Nephron (organoid): ENCODE measurements around the gene MUC6.

Experiments
- H3K27ac Mint-ChIP-seq, 3 experiments: 2 replicates each; pipeline ENCODE4 v1.8.0; 2020; ENCODE audit warnings: mixed read lengths in 3 of 3, mild to moderate bottlenecking in 2 of 3, moderate library complexity in 1 of 3
- H3K27me3 Mint-ChIP-seq: 2 replicates; pipeline ENCODE4 v1.8.0; 2021; ENCODE audit warnings: low read depth, mild to moderate bottlenecking, moderate library complexity, mixed read lengths
- H3K36me3 Mint-ChIP-seq: 2 replicates; pipeline ENCODE4 v1.8.0; 2020; ENCODE audit warnings: low read depth, mixed read lengths
- H3K4me1 Mint-ChIP-seq: 2 replicates; pipeline ENCODE4 v1.8.0; 2020; ENCODE audit warnings: mixed read lengths
- H3K4me3 Mint-ChIP-seq, 3 experiments: 2 replicates each; pipeline ENCODE4 v1.8.0; 2020; ENCODE audit warnings: mild to moderate bottlenecking in 3 of 3, mixed read lengths in 3 of 3, moderate library complexity in 2 of 3
- H3K9me3 Mint-ChIP-seq: 2 replicates; pipeline ENCODE4 v1.8.0; 2020; ENCODE audit warnings: mixed read lengths
- TF ChIP-seq, protein P1 (sequence below), 3 experiments: fragments of 200-600 bp; sonication (generic); IDR thresholded peaks; one replicate each; pipeline ENCODE4 v1.5.0; 2021; ENCODE audit warnings: antibody characterized with exemption in 3 of 3; ENCODE audit not compliant: unreplicated experiment in 3 of 3

Gene MUC6

DNA sequence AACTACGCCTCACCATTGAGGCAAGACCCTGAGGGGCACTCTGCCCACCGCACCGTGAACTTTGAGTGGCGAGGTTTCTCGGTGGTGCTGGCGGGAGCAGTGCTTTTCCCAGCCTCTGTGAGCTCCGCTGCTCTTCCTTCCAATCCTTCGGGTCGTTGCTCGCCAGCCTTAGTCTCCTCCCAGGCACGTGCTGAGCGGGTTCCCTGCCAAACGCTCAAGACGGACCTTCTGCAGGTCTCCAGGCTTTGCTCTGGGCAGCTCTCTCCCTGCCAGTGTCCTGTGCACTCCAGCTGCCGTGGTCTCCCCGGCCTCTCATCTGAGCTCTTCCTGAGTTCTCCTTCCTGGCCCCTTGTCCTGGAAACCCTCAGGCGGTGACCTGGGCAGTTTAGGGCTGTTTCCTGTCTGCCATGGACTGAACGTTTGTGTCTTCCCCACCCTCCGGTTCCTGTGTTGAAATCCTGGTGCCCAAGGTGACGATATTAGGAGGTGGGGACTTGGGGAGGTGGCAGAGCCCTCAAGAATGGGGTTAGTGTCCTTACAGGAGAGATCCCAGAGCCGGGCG, 11.2 kb upstream of the MUC6 start:
- no peaks in the 10 kb centered on the region for H3K9me3 Mint-ChIP-seq
- no peaks in the 10 kb centered on the region for H3K36me3 Mint-ChIP-seq
- H3K27me3 Mint-ChIP-seq, result peaks cover 28% of the 10 kb centered on the region
- H3K4me3 Mint-ChIP-seq, result no peak overlapping the region
- no peaks in the 10 kb centered on the region for H3K4me1 Mint-ChIP-seq
- TF ChIP-seq, protein P1, sequence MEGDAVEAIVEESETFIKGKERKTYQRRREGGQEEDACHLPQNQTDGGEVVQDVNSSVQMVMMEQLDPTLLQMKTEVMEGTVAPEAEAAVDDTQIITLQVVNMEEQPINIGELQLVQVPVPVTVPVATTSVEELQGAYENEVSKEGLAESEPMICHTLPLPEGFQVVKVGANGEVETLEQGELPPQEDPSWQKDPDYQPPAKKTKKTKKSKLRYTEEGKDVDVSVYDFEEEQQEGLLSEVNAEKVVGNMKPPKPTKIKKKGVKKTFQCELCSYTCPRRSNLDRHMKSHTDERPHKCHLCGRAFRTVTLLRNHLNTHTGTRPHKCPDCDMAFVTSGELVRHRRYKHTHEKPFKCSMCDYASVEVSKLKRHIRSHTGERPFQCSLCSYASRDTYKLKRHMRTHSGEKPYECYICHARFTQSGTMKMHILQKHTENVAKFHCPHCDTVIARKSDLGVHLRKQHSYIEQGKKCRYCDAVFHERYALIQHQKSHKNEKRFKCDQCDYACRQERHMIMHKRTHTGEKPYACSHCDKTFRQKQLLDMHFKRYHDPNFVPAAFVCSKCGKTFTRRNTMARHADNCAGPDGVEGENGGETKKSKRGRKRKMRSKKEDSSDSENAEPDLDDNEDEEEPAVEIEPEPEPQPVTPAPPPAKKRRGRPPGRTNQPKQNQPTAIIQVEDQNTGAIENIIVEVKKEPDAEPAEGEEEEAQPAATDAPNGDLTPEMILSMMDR (IDR thresholded peaks at IDR 0.05; ENCODE audit: unreplicated experiment in 3 of 3), result no peak
- H3K27ac Mint-ChIP-seq, result no peak overlapping the region

DNA sequence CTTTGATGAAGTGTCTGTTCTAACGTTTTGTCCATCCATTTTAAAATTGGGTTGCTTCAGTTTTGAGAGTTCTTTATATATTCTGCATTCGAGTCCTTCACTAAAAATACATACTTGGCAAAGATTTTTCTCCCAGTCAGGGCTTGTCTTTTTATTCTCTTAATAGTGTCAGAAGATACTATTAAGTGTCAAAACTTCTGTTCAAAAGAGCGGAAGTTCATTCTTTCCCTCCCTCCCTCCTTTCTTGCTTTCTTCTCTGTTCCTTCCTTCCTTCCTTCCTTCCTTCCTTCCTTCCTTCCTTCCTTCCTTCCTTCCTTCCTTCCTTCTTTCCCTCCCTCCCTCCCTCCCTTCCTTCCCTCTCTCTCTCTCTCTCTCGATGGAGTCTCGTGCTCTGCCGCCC, 7.6 kb upstream of the MUC6 start:
- Mint-ChIP-seq H3K27me3 (peaks cover 28% of the 10 kb centered on the region), H3K27ac (no peak overlapping the region), H3K36me3 (no peaks in the 10 kb centered on the region), H3K4me3 (no peak overlapping the region), H3K9me3 (no peaks in the 10 kb centered on the region), H3K4me1 (no peaks in the 10 kb centered on the region)
- TF ChIP-seq, protein P1 (IDR thresholded peaks at IDR 0.05; ENCODE audit: unreplicated experiment in 3 of 3), result no peak

DNA sequence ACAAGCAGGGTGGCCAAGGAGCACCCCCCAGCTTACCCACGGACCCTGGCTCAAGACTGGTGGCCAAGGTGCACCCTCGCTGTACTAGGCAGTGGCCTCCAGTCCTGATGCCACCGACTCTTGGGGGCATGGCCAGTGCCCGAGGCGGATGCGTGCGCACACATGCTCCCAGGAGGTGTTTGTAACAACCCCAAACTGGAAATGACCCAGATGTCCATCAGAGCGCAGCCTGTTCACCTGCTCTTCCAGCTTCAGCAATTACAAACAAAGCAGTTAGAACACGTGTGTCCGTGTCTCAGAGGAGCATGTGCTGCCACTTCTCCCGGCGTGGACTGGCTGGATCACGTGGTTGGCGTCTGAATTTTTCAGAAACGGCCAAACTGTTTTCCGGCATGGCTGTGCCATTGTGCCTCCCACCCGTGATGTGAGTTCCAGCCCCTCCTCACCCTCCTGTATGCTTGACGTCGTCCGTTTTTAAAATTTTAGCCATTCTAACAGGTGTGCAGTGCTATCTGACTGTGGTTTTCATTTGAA, 7.1 kb upstream of the MUC6 start:
- Mint-ChIP-seq H3K4me1 (no peaks in the 10 kb centered on the region), H3K27me3 (peaks cover 25% of the 10 kb centered on the region), H3K4me3 (no peak overlapping the region), H3K36me3 (no peaks in the 10 kb centered on the region), H3K27ac (no peak overlapping the region), H3K9me3 (no peaks in the 10 kb centered on the region)
- TF ChIP-seq, protein P1 (IDR thresholded peaks at IDR 0.05; ENCODE audit: unreplicated experiment in 3 of 3), result no peak

DNA sequence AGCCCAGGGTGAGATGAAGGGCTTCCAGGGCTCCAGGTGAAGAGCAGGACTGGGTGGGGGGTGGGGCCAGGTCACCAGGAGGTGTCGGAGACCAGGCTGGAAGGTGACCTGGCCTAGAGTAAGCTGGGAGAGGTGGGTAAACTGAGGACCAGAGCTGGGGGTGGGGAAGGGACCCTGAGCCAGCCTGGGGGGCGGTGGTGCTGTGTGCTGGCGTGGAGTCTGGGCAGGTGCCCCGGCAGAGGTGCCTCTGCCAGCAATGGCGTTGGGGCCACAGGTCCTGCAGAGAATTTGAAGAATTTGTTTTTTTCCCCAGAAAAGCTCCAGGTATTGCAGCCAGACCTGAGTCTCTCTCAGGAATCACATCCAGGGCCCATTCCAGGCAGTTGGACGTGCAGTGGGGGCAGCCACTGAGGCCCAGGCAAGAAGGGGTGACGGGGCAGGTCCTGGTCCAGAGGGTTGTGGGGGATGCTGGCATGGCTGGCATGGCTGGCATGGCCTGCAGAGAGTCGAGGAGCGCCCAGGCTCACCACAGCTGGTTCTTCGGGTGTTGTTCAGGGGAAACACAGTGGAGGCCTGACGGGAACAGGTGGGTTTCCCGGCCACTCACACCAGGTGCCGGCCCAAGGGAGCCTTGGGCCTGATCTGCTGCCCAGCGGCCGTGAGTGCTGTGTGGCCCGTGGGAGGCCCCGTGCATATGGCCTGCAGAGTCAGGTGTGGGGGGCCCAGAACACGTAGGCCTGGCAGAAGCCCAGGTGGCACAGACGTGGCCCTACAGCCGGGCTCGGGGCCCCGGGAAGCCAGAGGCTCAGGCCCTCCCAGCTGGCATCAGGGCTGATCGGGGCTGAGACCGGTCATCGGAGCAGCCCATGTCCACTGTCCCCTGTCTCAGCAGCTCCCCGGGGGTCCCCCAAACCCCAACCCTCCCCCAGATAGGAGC, 6.4 kb upstream of the MUC6 start:
- Mint-ChIP-seq H3K27ac (no peak overlapping the region), H3K27me3 (peaks cover 17% of the 10 kb centered on the region), H3K36me3 (no peaks in the 10 kb centered on the region), H3K4me1 (no peaks in the 10 kb centered on the region), H3K9me3 (no peaks in the 10 kb centered on the region), H3K4me3 (no peak overlapping the region)
- TF ChIP-seq, protein P1 (IDR thresholded peaks at IDR 0.05; ENCODE audit: unreplicated experiment in 3 of 3), result no peak

DNA sequence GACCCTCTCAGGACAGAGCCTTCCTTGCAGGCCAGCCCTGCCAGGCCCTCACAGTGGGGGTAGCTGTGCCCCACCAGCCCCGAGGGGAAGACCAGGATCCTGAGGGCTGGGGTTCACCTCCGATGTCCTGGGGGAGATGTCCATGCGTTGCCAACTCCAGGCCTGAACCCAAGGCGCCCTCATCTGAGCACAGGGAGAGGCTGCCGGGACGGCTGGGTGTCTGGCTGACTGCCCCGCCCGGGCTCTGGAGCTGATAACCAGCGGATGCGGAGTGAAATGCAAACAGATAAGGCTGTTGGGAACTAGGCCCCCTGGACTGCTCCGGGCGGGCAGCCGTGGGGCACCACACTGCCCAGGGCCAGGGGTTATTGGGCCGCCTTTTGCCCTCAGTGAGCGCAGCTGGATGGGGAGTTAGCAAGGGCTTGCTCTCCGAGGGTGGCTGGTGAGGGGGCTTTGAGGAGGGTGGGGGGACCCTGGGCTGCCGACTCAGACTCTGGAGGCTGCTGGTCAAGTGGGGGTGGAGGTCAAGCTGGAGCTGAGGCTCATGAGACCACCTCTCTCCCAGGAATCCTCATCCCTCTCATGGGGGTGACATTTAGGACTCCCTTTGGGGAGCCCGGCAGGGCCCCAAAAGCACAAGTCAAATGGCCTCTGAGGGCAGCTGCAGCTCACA, 5.6 kb upstream of the MUC6 start:
- Mint-ChIP-seq H3K27ac (no peak overlapping the region), H3K9me3 (no peaks in the 10 kb centered on the region), H3K36me3 (no peaks in the 10 kb centered on the region), H3K4me1 (no peaks in the 10 kb centered on the region), H3K4me3 (no peak overlapping the region), H3K27me3 (peaks cover 15% of the 10 kb centered on the region)
- TF ChIP-seq, protein P1 (IDR thresholded peaks at IDR 0.05; ENCODE audit: unreplicated experiment in 3 of 3), result no peak
